ENCODE results near the gene CPLX3.

DNA sequence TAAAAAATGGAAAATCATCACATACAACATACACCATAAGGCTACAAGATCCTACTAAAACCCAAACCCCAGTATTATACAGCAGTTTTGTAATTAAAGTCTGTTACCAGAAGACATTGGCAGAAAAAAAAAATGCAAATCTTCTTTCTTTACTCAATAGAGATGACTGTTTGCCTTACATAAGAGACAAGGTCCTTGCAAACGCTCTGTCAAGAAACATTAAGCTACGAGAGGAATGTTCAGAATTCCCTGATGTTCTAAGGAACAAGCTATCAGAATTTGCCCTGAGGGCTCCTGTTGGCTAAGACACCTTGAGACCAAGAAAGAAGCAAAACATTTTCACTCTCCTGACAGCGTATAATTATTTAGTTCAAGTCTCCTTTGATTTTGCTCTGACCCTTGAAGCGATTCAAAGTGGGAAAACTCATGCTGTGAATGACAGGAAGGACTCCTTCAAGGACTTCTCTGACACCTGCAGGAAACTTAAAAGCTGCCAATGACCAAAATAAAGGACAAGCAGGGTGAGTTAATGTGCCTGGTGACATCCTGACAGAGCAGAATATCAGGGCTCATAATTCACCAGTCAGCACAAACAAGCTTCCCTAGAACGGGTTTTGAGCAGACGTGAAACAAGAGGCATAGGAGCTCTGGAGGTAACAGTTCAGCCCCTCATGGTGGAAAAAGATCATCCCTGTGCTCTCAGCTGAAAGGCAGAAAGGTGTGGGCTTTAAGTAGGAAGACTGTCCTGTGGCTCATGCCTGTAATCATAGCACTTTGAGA, 44.2 kb downstream of the CPLX3 start:
- TF ChIP-seq, protein P1, sequence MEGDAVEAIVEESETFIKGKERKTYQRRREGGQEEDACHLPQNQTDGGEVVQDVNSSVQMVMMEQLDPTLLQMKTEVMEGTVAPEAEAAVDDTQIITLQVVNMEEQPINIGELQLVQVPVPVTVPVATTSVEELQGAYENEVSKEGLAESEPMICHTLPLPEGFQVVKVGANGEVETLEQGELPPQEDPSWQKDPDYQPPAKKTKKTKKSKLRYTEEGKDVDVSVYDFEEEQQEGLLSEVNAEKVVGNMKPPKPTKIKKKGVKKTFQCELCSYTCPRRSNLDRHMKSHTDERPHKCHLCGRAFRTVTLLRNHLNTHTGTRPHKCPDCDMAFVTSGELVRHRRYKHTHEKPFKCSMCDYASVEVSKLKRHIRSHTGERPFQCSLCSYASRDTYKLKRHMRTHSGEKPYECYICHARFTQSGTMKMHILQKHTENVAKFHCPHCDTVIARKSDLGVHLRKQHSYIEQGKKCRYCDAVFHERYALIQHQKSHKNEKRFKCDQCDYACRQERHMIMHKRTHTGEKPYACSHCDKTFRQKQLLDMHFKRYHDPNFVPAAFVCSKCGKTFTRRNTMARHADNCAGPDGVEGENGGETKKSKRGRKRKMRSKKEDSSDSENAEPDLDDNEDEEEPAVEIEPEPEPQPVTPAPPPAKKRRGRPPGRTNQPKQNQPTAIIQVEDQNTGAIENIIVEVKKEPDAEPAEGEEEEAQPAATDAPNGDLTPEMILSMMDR (IDR thresholded peaks at IDR 0.05): no peak
- no peak for TF ChIP-seq POLR2A (IDR thresholded peaks at IDR 0.05)
